Activated effector memory CD4-positive, alpha-beta T cell treated with Interleukin-2 at 50 U/mL for 16 hours (primary cell): Measurements from ENCODE around the gene KLC1.

Experiments used
- DNase-seq: peaks from one replicate; pipeline ENCODE4 v3.0.0-alpha.2; 2020

Gene KLC1

DNA sequence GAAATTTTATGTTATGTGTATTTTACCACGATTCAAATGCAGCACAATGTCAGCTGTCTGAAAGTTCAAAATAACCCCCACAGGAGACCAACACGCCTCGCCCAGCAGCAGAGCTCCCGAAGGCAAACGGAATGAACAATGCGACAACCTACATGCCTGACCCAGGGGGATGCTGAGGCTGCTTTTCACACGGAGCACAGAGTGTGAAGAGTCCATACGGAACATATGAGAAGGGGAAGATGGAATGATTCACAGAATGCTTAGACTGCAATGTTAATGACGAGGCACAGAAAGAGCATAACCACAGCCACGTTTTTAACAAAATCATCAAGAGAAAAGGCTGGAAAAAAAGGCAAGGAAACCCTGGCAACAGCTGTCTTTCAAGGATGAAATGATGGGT lies 109.2 kb downstream of the KLC1 start:
- no peak for DNase-seq

DNA sequence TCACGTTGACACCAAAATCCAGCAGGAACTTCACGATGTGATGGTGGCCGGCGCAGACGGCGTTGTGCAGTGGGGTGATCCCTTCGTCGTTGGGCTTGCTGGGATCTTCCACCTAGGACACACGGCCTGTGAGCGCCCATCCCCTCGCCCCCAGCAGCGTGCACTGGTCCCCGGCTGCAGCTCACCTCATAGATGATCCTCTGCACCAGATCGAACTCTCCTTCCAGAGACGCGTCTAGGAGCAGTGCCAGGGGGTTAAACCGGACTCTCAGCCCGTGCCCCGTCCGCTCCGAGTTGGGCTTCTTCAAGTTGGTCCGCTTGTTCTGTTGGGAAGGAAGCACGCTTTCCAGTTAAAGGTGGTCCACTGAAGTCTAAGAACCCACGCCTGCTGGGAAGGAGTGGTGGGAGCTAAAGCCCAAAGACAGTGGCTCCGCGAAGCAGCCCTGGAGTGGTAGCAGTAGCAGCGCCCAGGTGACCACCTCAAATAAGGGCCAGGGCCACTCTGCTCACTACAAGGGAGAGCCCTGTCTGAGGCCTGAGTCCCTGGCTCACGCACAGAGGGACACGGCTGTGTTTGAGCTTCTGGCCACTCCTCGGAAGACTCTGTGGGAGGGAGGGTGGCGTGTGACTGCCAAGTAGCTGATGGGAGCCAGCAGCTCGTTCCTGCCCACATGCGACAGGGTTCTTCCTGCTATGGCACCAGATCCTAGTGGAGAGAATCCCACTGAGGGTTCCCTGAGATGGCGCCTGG lies 109.9 kb downstream of the KLC1 start:
- no peak for DNase-seq

- DNase-seq, result no peak
Observed at GRCh38 chr14:103739466-103739792, 110.4 kb downstream of the KLC1 start.

DNA sequence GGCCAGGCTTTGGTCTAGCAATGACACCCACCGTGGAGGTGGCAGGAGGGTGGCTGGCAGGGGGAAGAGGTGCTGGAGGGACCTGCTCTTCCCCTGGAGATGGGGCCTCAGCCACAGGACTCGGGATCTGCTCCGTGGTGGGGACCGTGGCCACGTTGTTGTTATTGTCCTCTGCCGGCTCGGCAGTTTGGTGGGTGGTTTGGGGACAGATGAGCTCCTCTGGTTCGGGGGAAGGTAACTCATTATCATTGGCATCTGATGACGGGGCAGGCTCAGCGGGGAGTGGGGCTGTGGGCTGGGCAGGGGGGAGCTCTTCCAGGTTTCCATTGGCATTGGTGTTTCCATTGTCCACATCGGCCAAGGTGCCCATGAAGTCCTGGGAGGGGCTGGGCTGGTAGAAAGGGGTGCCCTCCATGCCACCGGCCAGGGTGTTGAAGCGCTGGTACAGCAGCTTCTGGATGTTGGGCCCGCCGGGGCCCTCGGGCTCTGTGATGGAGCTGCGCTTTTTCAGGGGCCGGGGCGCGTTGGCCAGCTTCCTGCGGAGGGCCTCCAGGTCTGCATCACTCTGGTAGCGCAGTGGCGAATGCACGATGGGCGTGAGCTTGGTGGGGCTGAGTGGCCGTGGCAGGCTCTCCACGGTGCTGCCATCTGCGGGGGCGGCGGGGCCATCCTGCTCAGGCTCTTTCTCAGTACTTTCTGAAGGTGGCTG lies 110.9 kb downstream of the KLC1 start:
- DNase-seq, result no peak

GRCh38 chr14:103740991-103741689 lies 112.1 kb downstream of the KLC1 start:
- no peak for DNase-seq

DNA sequence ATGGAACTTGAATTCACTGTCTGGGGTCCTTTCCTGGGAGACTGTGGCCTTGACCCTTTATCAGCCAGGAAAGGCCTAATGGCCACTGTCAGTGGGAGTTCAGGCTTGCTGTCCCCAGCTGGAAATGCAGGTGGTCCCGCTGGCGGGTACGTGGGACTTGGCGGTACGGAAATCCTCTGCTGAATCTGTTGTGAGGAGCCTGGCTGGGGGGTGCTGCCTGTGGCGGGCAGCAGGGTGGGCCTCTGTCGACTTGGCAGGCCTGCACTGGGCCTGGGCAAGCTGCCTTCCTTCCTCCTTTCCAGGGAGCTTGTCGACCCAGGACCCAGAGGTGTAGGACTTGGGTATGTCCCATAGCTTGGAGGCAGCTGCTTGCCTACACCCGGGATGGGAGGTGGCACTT lies 112.9 kb downstream of the KLC1 start:
- DNase-seq, result no peak

GRCh38 chr14:103742499-103743255 lies 113.7 kb downstream of the KLC1 start:
- DNase-seq, result no peak

GRCh38 chr14:103743691-103744090 lies 114.7 kb downstream of the KLC1 start:
- DNase-seq, result no peak

GRCh38 chr14:103744621-103745395 lies 115.8 kb downstream of the KLC1 start:
- DNase-seq, result no peak

DNA sequence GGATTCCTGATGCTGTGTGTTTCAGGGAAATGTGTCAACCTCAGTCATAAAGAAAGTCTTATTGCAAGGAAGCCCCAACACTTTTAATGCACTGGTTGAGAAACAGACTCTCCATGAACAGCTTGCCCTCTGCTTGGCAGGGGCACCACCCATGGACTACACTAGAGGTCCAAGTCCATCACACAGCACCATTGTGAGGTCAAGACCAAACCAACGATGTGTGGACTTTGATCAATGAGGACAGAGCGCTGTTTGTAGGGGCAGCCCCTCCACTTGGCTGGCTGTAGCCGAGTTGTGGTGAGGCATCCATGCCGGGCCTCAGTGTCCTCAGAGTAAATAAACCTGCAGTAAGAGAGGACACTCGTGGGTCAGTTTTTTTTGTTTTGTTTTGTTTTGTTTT lies 116.4 kb downstream of the KLC1 start:
- DNase-seq, result no peak

- no peak for DNase-seq
Observed at GRCh38 chr14:103746701-103747100, 117.7 kb downstream of the KLC1 start.

GRCh38 chr14:103748534-103748857 lies 119.5 kb downstream of the KLC1 start:
- DNase-seq, result peak; percentile 40

GRCh38 chr14:103749452-103749851 lies 120.4 kb downstream of the KLC1 start:
- no peak for DNase-seq

GRCh38 chr14:103749860-103750259 lies 120.8 kb downstream of the KLC1 start:
- no peak for DNase-seq
